ENCODE measurements around the gene TTLL10.

DNA sequence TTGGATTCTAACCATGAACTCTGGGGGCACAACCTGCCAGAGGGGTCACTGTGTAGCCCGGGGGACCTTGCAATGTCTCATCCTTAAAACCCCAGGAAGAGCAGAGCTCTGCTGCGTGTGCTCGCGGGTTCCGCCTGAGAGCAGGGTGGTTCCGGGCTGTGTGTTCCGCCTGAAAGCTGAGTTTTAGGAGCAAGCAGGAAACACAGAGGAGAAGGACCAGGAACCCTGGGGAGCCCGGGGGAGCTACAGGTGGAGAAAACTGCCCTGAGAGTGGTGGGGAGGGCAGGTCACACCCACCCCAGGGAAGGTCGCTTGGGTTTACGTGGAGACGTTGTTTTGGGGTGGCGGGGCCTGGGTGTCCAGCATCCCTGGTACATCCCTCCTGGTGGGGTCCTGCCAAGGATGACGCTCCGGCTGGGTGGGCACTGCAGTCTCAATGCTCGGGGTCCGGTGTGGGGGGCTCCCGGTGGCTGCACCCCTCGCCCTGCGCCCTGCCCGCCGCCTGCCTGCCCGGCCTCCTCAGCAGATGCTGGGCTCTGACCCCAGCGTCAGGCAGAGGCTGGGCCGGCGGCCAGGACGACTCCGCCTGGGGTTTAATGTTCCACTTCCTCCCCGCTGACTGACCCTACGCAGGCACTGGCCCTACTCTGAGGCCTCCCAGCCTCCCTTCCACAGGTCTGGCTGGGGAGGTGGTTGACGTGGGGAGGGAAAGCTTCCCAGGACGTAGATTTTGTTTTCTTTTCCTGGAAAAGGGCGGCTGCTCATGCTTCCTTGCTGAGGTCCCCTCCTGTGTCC, 40.5 kb upstream of the TTLL10 start:
- TF ChIP-seq HNF4A (conservative IDR thresholded peaks at IDR 0.05) (no peak), YY1 (IDR thresholded peaks at IDR 0.05) (no peak), JUND (IDR thresholded peaks at IDR 0.05) (no peak), TAF1 (conservative IDR thresholded peaks at IDR 0.05) (no peak), EGR1 (IDR thresholded peaks at IDR 0.05; ENCODE audit: low read depth in 2 of 2) (no peak), SP1 (IDR thresholded peaks at IDR 0.05) (peak; percentile 21), FOXA1 (IDR thresholded peaks at IDR 0.05) (no peak), RAD21 (IDR thresholded peaks at IDR 0.05) (peak in 1 of 2 donors; percentile 33)
- TF ChIP-seq, protein P1, sequence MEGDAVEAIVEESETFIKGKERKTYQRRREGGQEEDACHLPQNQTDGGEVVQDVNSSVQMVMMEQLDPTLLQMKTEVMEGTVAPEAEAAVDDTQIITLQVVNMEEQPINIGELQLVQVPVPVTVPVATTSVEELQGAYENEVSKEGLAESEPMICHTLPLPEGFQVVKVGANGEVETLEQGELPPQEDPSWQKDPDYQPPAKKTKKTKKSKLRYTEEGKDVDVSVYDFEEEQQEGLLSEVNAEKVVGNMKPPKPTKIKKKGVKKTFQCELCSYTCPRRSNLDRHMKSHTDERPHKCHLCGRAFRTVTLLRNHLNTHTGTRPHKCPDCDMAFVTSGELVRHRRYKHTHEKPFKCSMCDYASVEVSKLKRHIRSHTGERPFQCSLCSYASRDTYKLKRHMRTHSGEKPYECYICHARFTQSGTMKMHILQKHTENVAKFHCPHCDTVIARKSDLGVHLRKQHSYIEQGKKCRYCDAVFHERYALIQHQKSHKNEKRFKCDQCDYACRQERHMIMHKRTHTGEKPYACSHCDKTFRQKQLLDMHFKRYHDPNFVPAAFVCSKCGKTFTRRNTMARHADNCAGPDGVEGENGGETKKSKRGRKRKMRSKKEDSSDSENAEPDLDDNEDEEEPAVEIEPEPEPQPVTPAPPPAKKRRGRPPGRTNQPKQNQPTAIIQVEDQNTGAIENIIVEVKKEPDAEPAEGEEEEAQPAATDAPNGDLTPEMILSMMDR (IDR thresholded peaks at IDR 0.05; ENCODE audit: low read depth, low read length, missing input control) = no peak
- TF ChIP-seq, protein P2, sequence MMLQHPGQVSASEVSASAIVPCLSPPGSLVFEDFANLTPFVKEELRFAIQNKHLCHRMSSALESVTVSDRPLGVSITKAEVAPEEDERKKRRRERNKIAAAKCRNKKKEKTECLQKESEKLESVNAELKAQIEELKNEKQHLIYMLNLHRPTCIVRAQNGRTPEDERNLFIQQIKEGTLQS (IDR thresholded peaks at IDR 0.05) = no peak
- TF ChIP-seq, protein P3, sequence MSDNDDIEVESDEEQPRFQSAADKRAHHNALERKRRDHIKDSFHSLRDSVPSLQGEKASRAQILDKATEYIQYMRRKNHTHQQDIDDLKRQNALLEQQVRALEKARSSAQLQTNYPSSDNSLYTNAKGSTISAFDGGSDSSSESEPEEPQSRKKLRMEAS (IDR thresholded peaks at IDR 0.05) = no peak
- TF ChIP-seq, protein P4, sequence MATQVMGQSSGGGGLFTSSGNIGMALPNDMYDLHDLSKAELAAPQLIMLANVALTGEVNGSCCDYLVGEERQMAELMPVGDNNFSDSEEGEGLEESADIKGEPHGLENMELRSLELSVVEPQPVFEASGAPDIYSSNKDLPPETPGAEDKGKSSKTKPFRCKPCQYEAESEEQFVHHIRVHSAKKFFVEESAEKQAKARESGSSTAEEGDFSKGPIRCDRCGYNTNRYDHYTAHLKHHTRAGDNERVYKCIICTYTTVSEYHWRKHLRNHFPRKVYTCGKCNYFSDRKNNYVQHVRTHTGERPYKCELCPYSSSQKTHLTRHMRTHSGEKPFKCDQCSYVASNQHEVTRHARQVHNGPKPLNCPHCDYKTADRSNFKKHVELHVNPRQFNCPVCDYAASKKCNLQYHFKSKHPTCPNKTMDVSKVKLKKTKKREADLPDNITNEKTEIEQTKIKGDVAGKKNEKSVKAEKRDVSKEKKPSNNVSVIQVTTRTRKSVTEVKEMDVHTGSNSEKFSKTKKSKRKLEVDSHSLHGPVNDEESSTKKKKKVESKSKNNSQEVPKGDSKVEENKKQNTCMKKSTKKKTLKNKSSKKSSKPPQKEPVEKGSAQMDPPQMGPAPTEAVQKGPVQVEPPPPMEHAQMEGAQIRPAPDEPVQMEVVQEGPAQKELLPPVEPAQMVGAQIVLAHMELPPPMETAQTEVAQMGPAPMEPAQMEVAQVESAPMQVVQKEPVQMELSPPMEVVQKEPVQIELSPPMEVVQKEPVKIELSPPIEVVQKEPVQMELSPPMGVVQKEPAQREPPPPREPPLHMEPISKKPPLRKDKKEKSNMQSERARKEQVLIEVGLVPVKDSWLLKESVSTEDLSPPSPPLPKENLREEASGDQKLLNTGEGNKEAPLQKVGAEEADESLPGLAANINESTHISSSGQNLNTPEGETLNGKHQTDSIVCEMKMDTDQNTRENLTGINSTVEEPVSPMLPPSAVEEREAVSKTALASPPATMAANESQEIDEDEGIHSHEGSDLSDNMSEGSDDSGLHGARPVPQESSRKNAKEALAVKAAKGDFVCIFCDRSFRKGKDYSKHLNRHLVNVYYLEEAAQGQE (IDR thresholded peaks at IDR 0.05) = no peak
- TF ChIP-seq, protein P5, sequence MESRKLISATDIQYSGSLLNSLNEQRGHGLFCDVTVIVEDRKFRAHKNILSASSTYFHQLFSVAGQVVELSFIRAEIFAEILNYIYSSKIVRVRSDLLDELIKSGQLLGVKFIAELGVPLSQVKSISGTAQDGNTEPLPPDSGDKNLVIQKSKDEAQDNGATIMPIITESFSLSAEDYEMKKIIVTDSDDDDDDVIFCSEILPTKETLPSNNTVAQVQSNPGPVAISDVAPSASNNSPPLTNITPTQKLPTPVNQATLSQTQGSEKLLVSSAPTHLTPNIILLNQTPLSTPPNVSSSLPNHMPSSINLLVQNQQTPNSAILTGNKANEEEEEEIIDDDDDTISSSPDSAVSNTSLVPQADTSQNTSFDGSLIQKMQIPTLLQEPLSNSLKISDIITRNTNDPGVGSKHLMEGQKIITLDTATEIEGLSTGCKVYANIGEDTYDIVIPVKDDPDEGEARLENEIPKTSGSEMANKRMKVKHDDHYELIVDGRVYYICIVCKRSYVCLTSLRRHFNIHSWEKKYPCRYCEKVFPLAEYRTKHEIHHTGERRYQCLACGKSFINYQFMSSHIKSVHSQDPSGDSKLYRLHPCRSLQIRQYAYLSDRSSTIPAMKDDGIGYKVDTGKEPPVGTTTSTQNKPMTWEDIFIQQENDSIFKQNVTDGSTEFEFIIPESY (IDR thresholded peaks at IDR 0.05) = no peak

All from liver (tissue), 3 donors.